ENCODE results near the gene RREB1.
"Not testable (repeated sequence)": the region's sequence is repeated elsewhere in the genome, so short reads cannot be mapped to it uniquely, and the experiment has no call there.

RREB1 gene

DNA sequence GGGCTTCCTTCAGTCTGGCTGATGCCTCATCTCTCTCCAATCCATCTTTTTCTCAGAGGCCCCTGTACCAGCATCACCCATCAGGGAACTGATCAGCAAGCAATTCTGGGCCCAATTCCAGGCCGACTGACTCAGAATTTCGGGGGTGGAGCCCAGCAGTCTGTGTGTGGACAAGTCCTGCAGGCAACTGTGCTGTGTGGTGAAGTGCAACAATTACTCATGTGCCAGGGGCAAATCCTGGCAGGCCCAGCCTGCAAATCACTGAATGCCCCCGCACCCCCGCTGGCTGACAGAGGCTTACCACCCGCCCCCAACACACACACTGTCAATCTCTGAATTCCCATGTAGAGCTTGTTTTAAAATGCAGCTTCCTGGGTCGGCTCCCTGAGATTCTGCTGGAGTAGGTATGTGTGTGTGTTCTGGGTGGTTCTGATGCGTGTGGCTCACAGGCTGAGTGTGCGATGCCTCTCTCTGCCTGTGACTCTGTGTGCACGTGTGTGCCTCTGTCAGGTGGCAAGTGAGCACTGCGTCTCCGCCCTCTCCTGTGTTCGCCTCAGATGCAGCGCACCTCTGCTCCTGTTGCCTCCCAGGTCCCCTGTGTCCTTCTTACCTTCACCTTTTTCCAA, 159.8 kb downstream of the RREB1 start:
- DNase-seq, result no peak

GRCh38 chr6:7268362-7268761, 160.6 kb downstream of the RREB1 start:
- no peak for DNase-seq

GRCh38 chr6:7268816-7269555, 161.2 kb downstream of the RREB1 start:
- no peak for DNase-seq

GRCh38 chr6:7269816-7270215, 162.1 kb downstream of the RREB1 start:
- no peak for DNase-seq

- no peak for DNase-seq
Observed at GRCh38 chr6:7270320-7271204, 162.8 kb downstream of the RREB1 start.

- DNase-seq, result no peak
Observed at GRCh38 chr6:7271205-7271534, 163.4 kb downstream of the RREB1 start.

GRCh38 chr6:7273709-7274108, 165.9 kb downstream of the RREB1 start:
- DNase-seq, result no peak

DNA sequence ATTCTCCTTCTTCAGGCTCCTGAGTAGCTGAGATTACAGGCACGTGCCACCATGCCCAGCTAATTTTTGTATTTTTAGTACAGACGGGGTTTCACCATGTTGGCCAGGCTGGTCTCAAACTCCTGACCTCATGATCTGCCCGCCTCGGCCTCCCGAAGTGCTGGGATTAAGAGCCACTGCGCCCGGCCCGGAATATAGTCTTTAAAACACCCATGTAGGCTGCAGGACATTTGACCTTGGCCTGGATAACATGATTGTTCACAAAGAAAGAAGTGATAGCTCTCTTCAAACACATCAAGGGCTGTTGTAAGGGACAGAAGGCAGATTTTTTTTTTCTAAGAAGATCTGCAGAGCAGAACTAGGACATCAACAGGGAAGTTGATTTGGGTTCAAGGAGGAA, 166.8 kb downstream of the RREB1 start:
- not testable (repeated sequence) for DNase-seq

GRCh38 chr6:7276199-7276524, 168.4 kb downstream of the RREB1 start:
- DNase-seq, result no peak

GRCh38 chr6:7282097-7282906, 174.5 kb downstream of the RREB1 start:
- DNase-seq, result no peak

GRCh38 chr6:7283676-7284075, 175.9 kb downstream of the RREB1 start:
- DNase-seq, result no peak

- DNase-seq, result no peak
Observed at GRCh38 chr6:7285416-7285815, 177.7 kb downstream of the RREB1 start.

DNA sequence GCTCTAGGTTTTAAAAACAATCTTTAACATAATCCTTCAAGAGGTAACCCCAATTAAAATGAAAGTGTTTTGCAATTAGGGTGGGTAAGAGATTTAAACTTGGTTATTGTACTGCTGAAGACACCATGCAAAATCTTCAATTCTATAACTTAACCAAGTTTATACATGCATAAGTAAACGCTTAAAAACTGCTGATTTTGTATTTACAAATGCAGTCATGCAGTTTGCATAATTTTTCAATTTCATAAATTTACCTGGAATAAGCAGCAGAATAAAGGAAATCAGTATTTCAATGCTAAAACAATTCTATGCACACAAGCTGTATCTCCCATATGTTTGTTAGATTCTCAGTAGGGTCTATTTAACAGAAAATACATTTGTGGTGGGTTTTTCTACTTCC, 182.3 kb downstream of the RREB1 start:
- DNase-seq, result no peak

DNA sequence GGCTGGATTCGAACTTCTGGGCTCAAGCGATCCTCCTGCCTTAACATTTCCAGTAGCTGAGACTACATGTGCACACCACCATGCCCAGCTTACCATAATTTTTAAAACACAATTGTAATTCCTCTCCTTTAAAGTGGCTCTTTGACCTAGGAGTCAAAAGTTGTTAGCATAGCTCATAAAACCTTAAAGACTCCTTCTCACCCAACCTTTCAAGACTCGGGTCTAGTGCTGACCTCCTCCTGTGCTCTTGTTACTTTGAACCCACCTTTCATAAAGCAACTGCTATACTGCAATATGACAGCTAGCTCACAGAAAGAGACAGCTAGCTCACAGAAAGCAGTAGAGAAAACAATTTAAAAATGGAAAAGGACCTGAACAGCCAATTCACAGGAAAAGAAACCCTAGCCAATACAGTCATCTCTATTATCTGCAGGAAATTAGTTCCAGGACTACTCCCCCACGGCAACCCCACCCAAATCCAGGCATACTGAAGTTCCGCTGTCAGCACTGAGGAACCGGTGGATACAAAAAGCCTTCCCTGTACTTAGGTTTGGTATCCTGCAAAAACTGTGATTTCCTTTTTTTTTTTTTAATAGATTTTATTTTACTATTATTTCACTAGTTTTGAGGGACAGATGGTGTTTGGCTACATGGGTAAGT, 185.0 kb downstream of the RREB1 start:
- DNase-seq, result no peak

DNA sequence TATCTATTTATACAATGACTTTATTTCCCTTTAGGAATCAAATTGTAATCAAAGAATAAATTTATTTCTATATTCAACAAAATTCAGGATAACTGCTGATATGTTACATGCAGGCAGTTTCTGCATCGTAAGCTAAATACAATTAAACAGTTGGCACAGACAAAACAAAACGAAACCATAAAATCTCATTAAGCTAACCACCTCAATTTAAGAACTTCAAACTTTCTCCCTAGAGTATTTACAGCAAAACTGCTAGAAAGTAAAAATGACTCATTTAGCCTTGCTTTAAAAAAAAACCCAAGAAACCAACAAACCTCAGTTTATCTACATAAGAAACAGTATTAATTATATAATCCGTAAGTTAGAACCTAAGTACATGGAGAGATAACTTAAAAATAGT, 188.2 kb downstream of the RREB1 start:
- no peak for DNase-seq

GRCh38 chr6:7296602-7297001, 188.8 kb downstream of the RREB1 start:
- DNase-seq, result no peak

DNA sequence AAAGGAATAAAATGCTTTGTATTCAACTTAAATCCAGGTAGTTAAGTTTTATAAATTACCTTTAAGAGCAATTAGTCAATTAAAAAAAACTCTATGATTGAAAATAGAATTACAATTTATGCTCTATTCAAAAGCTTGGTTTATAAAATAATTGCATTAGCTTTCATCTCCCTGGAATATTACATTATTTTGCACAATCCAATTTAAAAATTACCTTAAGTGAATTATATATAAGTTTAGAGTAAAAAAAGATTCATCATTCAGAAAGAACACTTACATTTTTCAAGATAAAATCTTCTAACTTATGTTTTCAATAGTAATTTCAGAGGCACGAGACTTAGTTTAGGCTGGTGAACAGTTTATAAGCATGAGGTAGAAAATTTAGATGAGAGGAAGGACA, 190.4 kb downstream of the RREB1 start:
- no peak for DNase-seq

- DNase-seq, result no peak
Observed at GRCh38 chr6:7300926-7301325, 193.2 kb downstream of the RREB1 start.
